CD14-positive monocyte (primary cell): ENCODE results near the gene CLASP1. TPM values are rescaled to one million over a fixed set of nuclear protein-coding genes. Genes with fewer than 3 reads are reported as not detected.

Experiments used
- DNase-seq, 3 donors: peaks; one replicate each; pipeline ENCODE4 v3.0.0-alpha.2; 2011 to 2022
- H2AFZ ChIP-seq: 2 replicates; pipeline ENCODE4 v1.6.0; 2012; ENCODE audit warnings: mild to moderate bottlenecking, low read depth, low read length, inconsistent platforms; ENCODE audit not compliant: insufficient read depth, poor library complexity, severe bottlenecking
- H3K27ac ChIP-seq, 2 donors: 1 replicate in 1 of 2; 2 replicates in 1 of 2; pipeline ENCODE4 v1.5.1; 2012 to 2013; ENCODE audit warnings: low read length in 2 of 2, control low read depth in 1 of 2, inconsistent platforms in 1 of 2, low read depth in 1 of 2, mild to moderate bottlenecking in 1 of 2
- H3K27me3 ChIP-seq, 2 donors: one replicate each; pipeline versions ENCODE4 v1.6.0 to v1.6.1; 2011 to 2013; ENCODE audit warnings: low read length in 2 of 2; ENCODE audit not compliant: control insufficient read depth in 2 of 2, insufficient read depth in 2 of 2
- H3K36me3 ChIP-seq, 2 donors: replicated peaks in 1 of 2; 1 replicate in 1 of 2; 2 replicates in 1 of 2; pipeline versions ENCODE4 v1.5.1 to v1.6.1; 2012 to 2013; ENCODE audit warnings: low read length in 2 of 2, control low read depth in 1 of 2, inconsistent platforms in 1 of 2, mild to moderate bottlenecking in 1 of 2; ENCODE audit not compliant: insufficient read depth in 2 of 2, control insufficient read depth in 1 of 2
- H3K4me1 ChIP-seq, 2 donors: 1 replicate in 1 of 2; 2 replicates in 1 of 2; pipeline versions ENCODE4 v1.5.1 to v1.6.1; 2012 to 2013; ENCODE audit warnings: low read length in 2 of 2, control low read depth in 1 of 2, inconsistent platforms in 1 of 2, mild to moderate bottlenecking in 1 of 2, moderate library complexity in 1 of 2; ENCODE audit not compliant: insufficient read depth in 2 of 2, control insufficient read depth in 1 of 2
- H3K4me2 ChIP-seq: replicated peaks from 2 replicates; pipeline ENCODE3; 2012; ENCODE audit warnings: low read length, moderate library complexity, mild to moderate bottlenecking; ENCODE audit not compliant: poor library complexity, severe bottlenecking; ENCODE audit errors: extremely low read depth
- H3K4me3 ChIP-seq, 3 experiments: fragments of 200-600 bp in 1 of 3; sonication (generic) in 1 of 3; replicated peaks in 1 of 3; 1 replicate in 2 of 3; 2 replicates in 1 of 3; pipeline ENCODE4 v1.5.1; 2011 to 2013; ENCODE audit warnings: low read length in 3 of 3, mild to moderate bottlenecking in 3 of 3, control low read depth in 2 of 3, low read depth in 2 of 3, inconsistent platforms in 1 of 3, moderate library complexity in 1 of 3
- H3K79me2 ChIP-seq: 2 replicates; pipeline ENCODE4 v1.6.0; 2012; ENCODE audit warnings: mild to moderate bottlenecking, control low read depth, inconsistent platforms, low read length, moderate library complexity; ENCODE audit not compliant: insufficient read depth
- H3K9ac ChIP-seq: 2 replicates; pipeline ENCODE4 v1.6.0; 2017; ENCODE audit warnings: low read length, mild to moderate bottlenecking; ENCODE audit not compliant: insufficient read depth, poor library complexity, severe bottlenecking
- H3K9me3 ChIP-seq, 2 donors: replicated peaks in 1 of 2; 1 replicate in 1 of 2; 2 replicates in 1 of 2; pipeline versions ENCODE4 v1.5.1 to v1.6.1; 2012 to 2013; ENCODE audit warnings: low read length in 2 of 2, control low read depth in 1 of 2; ENCODE audit not compliant: control insufficient read depth in 1 of 2, insufficient read depth in 1 of 2
- H4K20me1 ChIP-seq: 2 replicates; pipeline ENCODE4 v1.6.0; 2012; ENCODE audit warnings: mild to moderate bottlenecking, low read length, control low read depth, moderate library complexity; ENCODE audit not compliant: insufficient read depth
- H3K27ac Mint-ChIP-seq, 7 donors: one replicate each; pipeline ENCODE4 v1.8.0; 2020; ENCODE audit warnings: mild to moderate bottlenecking in 7 of 7, mixed read lengths in 7 of 7, moderate library complexity in 6 of 7, inconsistent platforms in 2 of 7
- H3K27me3 Mint-ChIP-seq, 3 donors: one replicate each; pipeline ENCODE4 v1.8.0; 2021 to 2022; ENCODE audit warnings: low read depth in 3 of 3, mild to moderate bottlenecking in 3 of 3, mixed read lengths in 3 of 3, moderate library complexity in 3 of 3, inconsistent platforms in 1 of 3
- H3K36me3 Mint-ChIP-seq, 2 donors: one replicate each; pipeline ENCODE4 v1.8.0; 2020; ENCODE audit warnings: mixed read lengths in 2 of 2, inconsistent platforms in 1 of 2, mild to moderate bottlenecking in 1 of 2
- H3K4me1 Mint-ChIP-seq: one replicate; pipeline ENCODE4 v1.8.0; 2020; ENCODE audit warnings: mild to moderate bottlenecking, mixed read lengths
- H3K4me3 Mint-ChIP-seq, 2 donors: one replicate each; pipeline ENCODE4 v1.8.0; 2020; ENCODE audit warnings: mild to moderate bottlenecking in 2 of 2, mixed read lengths in 2 of 2, moderate library complexity in 1 of 2
- H3K9me3 Mint-ChIP-seq, 7 donors: one replicate each; pipeline ENCODE4 v1.8.0; 2020 to 2022; ENCODE audit warnings: mixed read lengths in 7 of 7, mild to moderate bottlenecking in 6 of 7, moderate library complexity in 6 of 7, inconsistent platforms in 2 of 7
- WGBS: methylation state at CpG from one replicate; pipeline ENCODE4 v1.1.5; 2013; ENCODE audit warnings: missing lambda C conversion rate; ENCODE audit not compliant: insufficient coverage; 5-methylcytosine and 5-hydroxymethylcytosine counted together
- intact Hi-C, 2 donors: fragments of 100-400 bp; cut with micrococcal nuclease; formaldehyde crosslinking; loops; one replicate each; pipeline versions ENCODE4 v1.15.0 to v1.15.1; 2023
- polyA plus RNA-seq, 3 donors: library from polyadenylated mRNA; depleted of rRNA in 1 of 3; unstranded in 2 of 3; stranded (reverse) in 1 of 3; fragments of 300-500 nt in 2 of 3; fragments of >200 nt in 1 of 3; fragmentation: Illumina TruSeq in 2 of 3; gene quantifications; 1 replicate in 2 of 3; 2 replicates in 1 of 3; pipeline ENCODE4 v1.2.3, GENCODE V29; 2012 to 2021
- TF ChIP-seq, protein P1 (sequence below): fragments of 200-600 bp; IDR thresholded peaks from one replicate; pipeline ENCODE4 v1.8.0; 2022; ENCODE audit warnings: antibody characterized with exemption, mild to moderate bottlenecking

Gene CLASP1
- polyA plus RNA-seq, 3 donors: 4.8 to 8.1 (median 7.6) TPM

DNA sequence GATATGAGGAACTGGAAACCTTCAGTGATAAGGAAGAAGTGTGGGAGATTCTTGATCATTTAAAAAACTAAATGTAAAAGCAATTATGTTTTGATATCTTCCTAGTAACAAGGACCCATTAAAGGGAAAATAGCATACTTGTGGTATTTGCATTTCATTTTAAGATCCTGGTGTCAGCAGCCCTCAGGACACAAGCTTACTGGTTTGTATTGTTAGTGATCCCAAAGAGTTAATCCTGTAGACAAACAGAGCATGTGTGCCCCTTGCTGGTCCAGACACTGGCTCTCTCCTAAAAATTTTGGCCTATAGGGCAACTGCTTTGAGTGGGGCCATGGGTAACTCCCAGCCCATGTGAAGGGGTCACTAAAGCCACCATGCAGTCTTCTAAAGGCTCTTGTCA lies 263.2 kb downstream of the CLASP1 start:
- intact Hi-C loops: no loop called here
- no peak overlapping the region for H3K9ac ChIP-seq
- no peak overlapping the region for H2AFZ ChIP-seq
- H3K4me1 ChIP-seq: no peaks in the 10 kb centered on the region
- TF ChIP-seq, protein P1, sequence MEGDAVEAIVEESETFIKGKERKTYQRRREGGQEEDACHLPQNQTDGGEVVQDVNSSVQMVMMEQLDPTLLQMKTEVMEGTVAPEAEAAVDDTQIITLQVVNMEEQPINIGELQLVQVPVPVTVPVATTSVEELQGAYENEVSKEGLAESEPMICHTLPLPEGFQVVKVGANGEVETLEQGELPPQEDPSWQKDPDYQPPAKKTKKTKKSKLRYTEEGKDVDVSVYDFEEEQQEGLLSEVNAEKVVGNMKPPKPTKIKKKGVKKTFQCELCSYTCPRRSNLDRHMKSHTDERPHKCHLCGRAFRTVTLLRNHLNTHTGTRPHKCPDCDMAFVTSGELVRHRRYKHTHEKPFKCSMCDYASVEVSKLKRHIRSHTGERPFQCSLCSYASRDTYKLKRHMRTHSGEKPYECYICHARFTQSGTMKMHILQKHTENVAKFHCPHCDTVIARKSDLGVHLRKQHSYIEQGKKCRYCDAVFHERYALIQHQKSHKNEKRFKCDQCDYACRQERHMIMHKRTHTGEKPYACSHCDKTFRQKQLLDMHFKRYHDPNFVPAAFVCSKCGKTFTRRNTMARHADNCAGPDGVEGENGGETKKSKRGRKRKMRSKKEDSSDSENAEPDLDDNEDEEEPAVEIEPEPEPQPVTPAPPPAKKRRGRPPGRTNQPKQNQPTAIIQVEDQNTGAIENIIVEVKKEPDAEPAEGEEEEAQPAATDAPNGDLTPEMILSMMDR: no peak
- H3K9me3 ChIP-seq: no peaks in the 10 kb centered on the region
- H3K4me2 ChIP-seq: no peak overlapping the region
- no peaks in the 10 kb centered on the region for H3K9me3 Mint-ChIP-seq
- DNase-seq: no peak
- H3K27ac ChIP-seq: no peak overlapping the region
- H3K79me2 ChIP-seq: no peaks in the 10 kb centered on the region
- H3K36me3 Mint-ChIP-seq: peaks cover 61 to 75% of the 10 kb centered on the region in 2 donors
- no peaks in the 10 kb centered on the region for H3K27me3 Mint-ChIP-seq
- H3K4me3 Mint-ChIP-seq: no peak overlapping the region
- peaks cover 64 to 86% of the 10 kb centered on the region in 2 donors for H3K36me3 ChIP-seq
- H3K4me3 ChIP-seq: no peak overlapping the region
- H4K20me1 ChIP-seq: no peaks in the 10 kb centered on the region
- no peaks in the 10 kb centered on the region for H3K4me1 Mint-ChIP-seq
- H3K27ac Mint-ChIP-seq: no peak overlapping the region
- H3K27me3 ChIP-seq: no peaks in the 10 kb centered on the region

DNA sequence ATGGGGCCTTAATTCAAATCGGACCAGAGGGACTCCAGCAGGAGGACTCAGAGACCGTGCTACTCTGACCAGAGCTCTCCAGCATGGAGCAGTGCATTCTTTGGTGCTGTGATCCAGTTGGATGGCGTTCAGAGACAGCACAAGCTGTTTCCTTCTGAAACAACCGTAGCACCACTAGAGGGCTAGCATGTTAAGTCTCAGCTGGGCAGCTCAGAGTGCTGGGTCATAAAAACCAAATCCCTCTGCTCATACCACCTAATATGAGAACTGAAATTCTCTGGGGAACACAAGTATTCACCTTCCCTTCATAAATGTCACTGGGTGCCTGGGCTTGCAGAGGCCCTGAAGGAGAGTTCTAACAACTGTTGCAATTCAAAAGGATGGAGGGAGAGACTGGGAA lies 266.5 kb downstream of the CLASP1 start:
- TF ChIP-seq, protein P1: no peak
- no peaks in the 10 kb centered on the region for H3K27me3 Mint-ChIP-seq
- Histone ChIP-seq H2AFZ (no peak overlapping the region), H3K79me2 (no peaks in the 10 kb centered on the region), H3K9me3 (no peaks in the 10 kb centered on the region), H4K20me1 (no peaks in the 10 kb centered on the region), H3K4me3 (no peak overlapping the region), H3K27ac (no peak overlapping the region), H3K9ac (no peak overlapping the region), H3K4me2 (no peak overlapping the region), H3K27me3 (no peaks in the 10 kb centered on the region), H3K36me3 (peaks cover 74 to 96% of the 10 kb centered on the region in 2 donors), H3K4me1 (no peaks in the 10 kb centered on the region)
- no peaks in the 10 kb centered on the region for H3K4me1 Mint-ChIP-seq
- intact Hi-C loops: no loop called here
- DNase-seq: no peak
- H3K36me3 Mint-ChIP-seq: peaks cover 82 to 94% of the 10 kb centered on the region in 2 donors
- WGBS: 100% methylated on average over 4 of the region's 4 CpGs
- no peaks in the 10 kb centered on the region for H3K9me3 Mint-ChIP-seq
- H3K4me3 Mint-ChIP-seq: no peak overlapping the region
- H3K27ac Mint-ChIP-seq: peak overlapping the region in 1 of 7 donors; percentile 83
